Gastrocnemius medialis (tissue), 4 donors: ENCODE measurements around the gene HCAR3.

ENCODE experiments used
- POLR2A ChIP-seq, 2 donors: fragments of 450-650 bp; IDR thresholded peaks; one replicate each; pipeline ENCODE4 v1.6.1; 2017; ENCODE audit warnings: antibody characterized with exemption in 2 of 2, mild to moderate bottlenecking in 2 of 2, moderate library complexity in 2 of 2
- TF ChIP-seq, protein P1 (sequence below), 5 experiments: fragments of 450-650 bp in 3 of 5; fragments of 200-600 bp in 2 of 5; sonication (generic) in 2 of 5; IDR thresholded peaks in 4 of 5; conservative IDR thresholded peaks in 1 of 5; 1 replicate in 4 of 5; 2 replicates in 1 of 5; pipeline ENCODE4 v1.5.1; 2016 to 2019; ENCODE audit warnings: antibody characterized with exemption in 5 of 5, mild to moderate bottlenecking in 3 of 5, moderate library complexity in 3 of 5

DNA sequence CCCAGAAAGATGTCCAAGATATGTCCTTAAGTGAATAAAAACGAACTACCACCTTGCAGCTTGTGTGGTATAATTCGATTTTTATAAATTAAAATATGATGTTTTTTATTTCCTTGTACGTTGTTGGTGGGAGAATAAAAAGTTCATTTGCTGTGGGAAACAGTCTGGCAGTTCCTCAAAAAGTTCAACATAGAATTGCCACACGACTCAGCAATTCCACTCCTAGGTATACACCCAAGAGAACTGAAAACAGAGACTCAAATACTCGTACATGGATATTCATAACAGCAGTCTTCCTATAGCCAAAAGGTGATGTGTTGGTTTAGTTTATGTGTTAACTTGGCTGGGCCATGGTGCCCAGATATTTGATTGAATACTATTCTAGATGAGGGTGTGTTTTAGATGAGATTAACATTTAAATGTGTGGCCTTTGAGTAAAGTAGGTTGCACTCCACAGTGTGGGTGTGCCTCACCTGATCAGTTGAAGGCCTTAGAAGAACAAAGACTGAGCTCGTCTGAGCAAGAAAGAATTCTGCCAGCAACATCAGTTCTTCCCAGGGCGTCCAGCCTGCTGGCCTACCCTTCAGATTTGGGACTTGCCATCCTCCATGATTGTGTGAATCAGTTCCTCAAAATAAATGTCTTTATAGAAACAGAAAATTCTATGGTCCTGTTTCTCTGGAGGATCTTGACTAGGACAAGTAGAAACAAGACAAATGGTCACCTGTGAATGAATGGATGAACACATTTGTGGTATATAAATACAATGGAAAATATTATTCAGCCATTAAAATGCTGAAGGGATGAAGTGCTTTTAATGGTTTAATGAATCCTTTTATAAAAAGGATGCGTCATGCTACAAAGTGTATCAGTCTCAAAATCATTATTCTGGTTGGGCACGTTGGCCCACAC, 30.9 kb upstream of the HCAR3 start:
- no peak for TF ChIP-seq POLR2A (IDR thresholded peaks at IDR 0.05)
- TF ChIP-seq, protein P1, sequence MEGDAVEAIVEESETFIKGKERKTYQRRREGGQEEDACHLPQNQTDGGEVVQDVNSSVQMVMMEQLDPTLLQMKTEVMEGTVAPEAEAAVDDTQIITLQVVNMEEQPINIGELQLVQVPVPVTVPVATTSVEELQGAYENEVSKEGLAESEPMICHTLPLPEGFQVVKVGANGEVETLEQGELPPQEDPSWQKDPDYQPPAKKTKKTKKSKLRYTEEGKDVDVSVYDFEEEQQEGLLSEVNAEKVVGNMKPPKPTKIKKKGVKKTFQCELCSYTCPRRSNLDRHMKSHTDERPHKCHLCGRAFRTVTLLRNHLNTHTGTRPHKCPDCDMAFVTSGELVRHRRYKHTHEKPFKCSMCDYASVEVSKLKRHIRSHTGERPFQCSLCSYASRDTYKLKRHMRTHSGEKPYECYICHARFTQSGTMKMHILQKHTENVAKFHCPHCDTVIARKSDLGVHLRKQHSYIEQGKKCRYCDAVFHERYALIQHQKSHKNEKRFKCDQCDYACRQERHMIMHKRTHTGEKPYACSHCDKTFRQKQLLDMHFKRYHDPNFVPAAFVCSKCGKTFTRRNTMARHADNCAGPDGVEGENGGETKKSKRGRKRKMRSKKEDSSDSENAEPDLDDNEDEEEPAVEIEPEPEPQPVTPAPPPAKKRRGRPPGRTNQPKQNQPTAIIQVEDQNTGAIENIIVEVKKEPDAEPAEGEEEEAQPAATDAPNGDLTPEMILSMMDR (IDR thresholded peaks at IDR 0.05 in 4 of 5, conservative IDR thresholded peaks at IDR 0.05 in 1 of 5), result no peak
